ENCODE results near the gene NDUFB10.

Gene NDUFB10

GRCh38 chr16:1968146-1968953 is 9.0 kb downstream of the NDUFB10 start:
- DNase-seq: no peak
- Histone ChIP-seq H2AK5ac (ENCODE audit: low read length) (no peak overlapping the region), H3K4ac (ENCODE audit: low read depth, low read length) (no peak overlapping the region), H2BK120ac (ENCODE audit: insufficient read depth, low read length, poor library complexity) (no peak overlapping the region), H4K8ac (ENCODE audit: low read depth, low read length) (no peak overlapping the region), H3K36me3 (ENCODE audit: control insufficient read depth in 1 of 2, insufficient read depth in 2 of 2, low read length in 2 of 2) (peaks cover 6% of the 10 kb centered on the region in 2 experiments), H3K4me1 (ENCODE audit: control insufficient read depth in 1 of 2, insufficient read depth in 2 of 2, low read length in 2 of 2) (peaks cover 16 to 18% of the 10 kb centered on the region in 2 experiments), H2BK5ac (ENCODE audit: low read depth, low read length, poor library complexity) (no peak overlapping the region), H4K91ac (ENCODE audit: low read depth, low read length) (no peak overlapping the region), H3K4me3 (ENCODE audit: low read depth, low read length) (no peak overlapping the region), H3K9me3 (ENCODE audit: insufficient read depth, low read depth, low read length) (no peaks in the 10 kb centered on the region), H3K9ac (ENCODE audit: low read length) (no peak overlapping the region), H2AFZ (ENCODE audit: insufficient read depth, low read length, poor library complexity) (no peak overlapping the region), H3K27me3 (ENCODE audit: insufficient read depth, low read length) (no peaks in the 10 kb centered on the region), H3K4me2 (ENCODE audit: low read length) (no peak overlapping the region), H3K18ac (ENCODE audit: low read length) (no peak overlapping the region), H3K79me2 (ENCODE audit: control insufficient read depth, insufficient read depth, low read length, poor library complexity) (peaks cover 29% of the 10 kb centered on the region), H3K14ac (ENCODE audit: low read length) (no peak overlapping the region), H3K27ac (ENCODE audit: low read depth, low read length) (no peak overlapping the region), H2BK12ac (ENCODE audit: low read length) (no peak overlapping the region), H3K79me1 (ENCODE audit: low read length) (peaks cover 15% of the 10 kb centered on the region), H4K12ac (ENCODE audit: low read depth, low read length) (no peak overlapping the region), H3K23ac (ENCODE audit: low read length) (no peak overlapping the region)
- no CpG with 5 or more reads among the region's 41 CpGs for WGBS (ENCODE audit: extremely low coverage, insufficient coverage, insufficient read length)

DNA sequence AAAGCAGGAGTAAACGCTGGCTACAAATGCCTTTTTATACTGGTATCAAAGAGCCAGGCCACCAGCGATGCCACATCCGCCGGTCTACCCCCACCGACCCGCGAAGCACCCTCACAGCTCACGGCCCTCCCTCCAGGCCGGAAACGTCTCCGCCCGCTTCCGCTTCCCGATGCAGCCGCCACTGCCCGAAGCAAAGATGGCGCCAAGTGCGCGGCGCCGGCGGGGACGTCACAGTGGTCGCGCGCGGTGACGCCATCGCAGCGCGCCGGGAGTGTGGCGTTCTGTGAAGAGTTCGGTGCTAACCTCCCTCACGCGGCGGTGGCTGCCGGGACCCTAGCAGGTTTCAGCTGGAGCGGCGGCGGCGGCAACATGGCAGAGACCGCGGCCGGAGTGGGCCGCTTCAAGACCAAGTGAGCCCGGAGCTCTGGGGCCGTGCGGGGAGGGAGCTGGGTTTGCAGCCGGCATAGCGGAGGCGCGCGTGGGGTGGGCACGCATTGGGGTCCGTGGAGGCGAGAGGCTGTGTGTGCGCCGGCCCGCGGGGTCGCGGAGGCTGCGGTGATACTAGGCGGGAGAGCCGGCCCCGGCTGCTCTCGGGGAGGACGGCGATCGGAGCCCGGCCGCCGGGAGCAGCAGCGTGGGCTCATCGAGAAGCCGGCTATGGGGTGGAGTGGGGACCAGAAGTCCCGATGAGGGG is 12.6 kb downstream of the NDUFB10 start, which contains the start of gene TBL3:
TBL3 (plus strand) TSS at position 258 of the 694 bp plus-strand sequence; CDS start at position 370, 112 bp downstream.
- Histone ChIP-seq H3K9me3 (ENCODE audit: insufficient read depth, low read depth, low read length) (no peaks in the 10 kb centered on the region), H2BK120ac (ENCODE audit: insufficient read depth, low read length, poor library complexity) (peak within 1 kb of the TSS; percentile 57), H3K14ac (ENCODE audit: low read length) (peak within 1 kb of the TSS; percentile 84), H3K27me3 (ENCODE audit: insufficient read depth, low read length) (no peaks in the 10 kb centered on the region), H2AFZ (ENCODE audit: insufficient read depth, low read length, poor library complexity) (peak within 1 kb of the TSS; percentile 46), H4K91ac (ENCODE audit: low read depth, low read length) (peak within 1 kb of the TSS; percentile 89), H3K4me2 (ENCODE audit: low read length) (peak within 1 kb of the TSS; percentile 92), H3K4me3 (ENCODE audit: low read depth, low read length) (peak within 1 kb of the TSS; percentile 90), H3K4me1 (ENCODE audit: control insufficient read depth in 1 of 2, insufficient read depth in 2 of 2, low read length in 2 of 2) (peaks cover 10 to 11% of the 10 kb centered on the region in 2 experiments), H3K4ac (ENCODE audit: low read depth, low read length) (peak within 1 kb of the TSS; percentile 76), H3K23ac (ENCODE audit: low read length) (no peak within 1 kb of the TSS), H4K8ac (ENCODE audit: low read depth, low read length) (peak within 1 kb of the TSS; percentile 97), H3K18ac (ENCODE audit: low read length) (peak within 1 kb of the TSS; percentile 84), H2BK5ac (ENCODE audit: low read depth, low read length, poor library complexity) (peak within 1 kb of the TSS; percentile 37), H3K79me2 (ENCODE audit: control insufficient read depth, insufficient read depth, low read length, poor library complexity) (peaks cover 11% of the 10 kb centered on the region), H3K79me1 (ENCODE audit: low read length) (peaks cover 7% of the 10 kb centered on the region), H4K12ac (ENCODE audit: low read depth, low read length) (peak within 1 kb of the TSS; percentile 94), H3K9ac (ENCODE audit: low read length) (peak within 1 kb of the TSS; percentile 89), H3K27ac (ENCODE audit: low read depth, low read length) (peak within 1 kb of the TSS; percentile 67), H3K36me3 (ENCODE audit: control insufficient read depth in 1 of 2, insufficient read depth in 2 of 2, low read length in 2 of 2) (peaks cover 29% of the 10 kb centered on the region in 2 experiments), H2AK5ac (ENCODE audit: low read length) (peak within 1 kb of the TSS; percentile 80), H2BK12ac (ENCODE audit: low read length) (no peak within 1 kb of the TSS)
- DNase-seq: peak; percentile 92 to 99
- WGBS (ENCODE audit: extremely low coverage, insufficient coverage, insufficient read length): no CpG with 5 or more reads among the region's 78 CpGs

DNA sequence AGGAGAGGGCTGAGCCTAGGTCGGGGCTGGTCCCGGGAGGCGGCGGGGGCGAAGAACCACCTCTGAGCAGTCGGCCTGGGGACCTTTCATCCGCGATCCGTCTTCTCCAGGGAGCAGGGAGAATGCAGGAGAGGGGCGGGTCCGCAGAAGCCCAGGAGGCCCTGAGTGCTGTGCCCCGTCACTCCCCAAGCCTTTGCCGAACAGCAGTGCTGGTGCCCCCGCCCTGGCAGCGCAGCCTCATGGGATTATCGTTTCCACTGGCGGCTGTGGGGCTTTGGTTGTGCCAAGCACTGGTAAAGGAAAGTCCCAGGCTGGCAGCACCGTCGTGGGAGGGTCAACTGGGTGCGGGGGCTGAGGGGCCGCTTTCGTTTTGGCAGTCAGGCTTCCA is 13.1 kb downstream of the NDUFB10 start:
- peak overlapping the region; percentile 37 for H2BK5ac ChIP-seq (ENCODE audit: low read depth, low read length, poor library complexity)
- H2BK12ac ChIP-seq (ENCODE audit: low read length): no peak overlapping the region
- no peak overlapping the region for H3K27ac ChIP-seq (ENCODE audit: low read depth, low read length)
- peak overlapping the region; percentile 92 for H3K4me2 ChIP-seq (ENCODE audit: low read length)
- H3K27me3 ChIP-seq (ENCODE audit: insufficient read depth, low read length): no peaks in the 10 kb centered on the region
- peak overlapping the region; percentile 8 for H2BK120ac ChIP-seq (ENCODE audit: insufficient read depth, low read length, poor library complexity)
- peak overlapping the region; percentile 89 for H3K9ac ChIP-seq (ENCODE audit: low read length)
- no peak overlapping the region for H3K23ac ChIP-seq (ENCODE audit: low read length)
- peak overlapping the region; percentile 90 for H3K4me3 ChIP-seq (ENCODE audit: low read depth, low read length)
- peak; percentile 24 to 27 for DNase-seq
- H2AK5ac ChIP-seq (ENCODE audit: low read length): peak overlapping the region; percentile 54
- peak overlapping the region; percentile 84 for H3K14ac ChIP-seq (ENCODE audit: low read length)
- H3K18ac ChIP-seq (ENCODE audit: low read length): peak overlapping the region; percentile 63
- peak overlapping the region; percentile 97 for H4K8ac ChIP-seq (ENCODE audit: low read depth, low read length)
- peaks cover 10 to 11% of the 10 kb centered on the region in 2 experiments for H3K4me1 ChIP-seq (ENCODE audit: control insufficient read depth in 1 of 2, insufficient read depth in 2 of 2, low read length in 2 of 2)
- peak overlapping the region; percentile 87 for H4K91ac ChIP-seq (ENCODE audit: low read depth, low read length)
- no peaks in the 10 kb centered on the region for H3K9me3 ChIP-seq (ENCODE audit: insufficient read depth, low read depth, low read length)
- peaks cover 34% of the 10 kb centered on the region in 2 experiments for H3K36me3 ChIP-seq (ENCODE audit: control insufficient read depth in 1 of 2, insufficient read depth in 2 of 2, low read length in 2 of 2)
- no CpG with 5 or more reads among the region's 22 CpGs for WGBS (ENCODE audit: extremely low coverage, insufficient coverage, insufficient read length)
- H4K12ac ChIP-seq (ENCODE audit: low read depth, low read length): peak overlapping the region; percentile 87
- H3K79me1 ChIP-seq (ENCODE audit: low read length): peaks cover 7% of the 10 kb centered on the region
- peaks cover 11% of the 10 kb centered on the region for H3K79me2 ChIP-seq (ENCODE audit: control insufficient read depth, insufficient read depth, low read length, poor library complexity)
- H2AFZ ChIP-seq (ENCODE audit: insufficient read depth, low read length, poor library complexity): peak overlapping the region; percentile 46
- H3K4ac ChIP-seq (ENCODE audit: low read depth, low read length): peak overlapping the region; percentile 76

- H3K4me3 ChIP-seq (ENCODE audit: low read depth, low read length): no peak overlapping the region
- H4K12ac ChIP-seq (ENCODE audit: low read depth, low read length): no peak overlapping the region
- no peak overlapping the region for H4K8ac ChIP-seq (ENCODE audit: low read depth, low read length)
- H3K18ac ChIP-seq (ENCODE audit: low read length): peak overlapping the region; percentile 18
- no peak overlapping the region for H2AFZ ChIP-seq (ENCODE audit: insufficient read depth, low read length, poor library complexity)
- no peak overlapping the region for H2BK12ac ChIP-seq (ENCODE audit: low read length)
- no peaks in the 10 kb centered on the region for H3K9me3 ChIP-seq (ENCODE audit: insufficient read depth, low read depth, low read length)
- H3K27ac ChIP-seq (ENCODE audit: low read depth, low read length): no peak overlapping the region
- H4K91ac ChIP-seq (ENCODE audit: low read depth, low read length): no peak overlapping the region
- H3K36me3 ChIP-seq (ENCODE audit: control insufficient read depth in 1 of 2, insufficient read depth in 2 of 2, low read length in 2 of 2): peaks cover 44 to 45% of the 10 kb centered on the region in 2 experiments
- WGBS (ENCODE audit: extremely low coverage, insufficient coverage, insufficient read length): no CpG with 5 or more reads among the region's 16 CpGs
- no peak overlapping the region for H2AK5ac ChIP-seq (ENCODE audit: low read length)
- peaks cover 10 to 12% of the 10 kb centered on the region in 2 experiments for H3K4me1 ChIP-seq (ENCODE audit: control insufficient read depth in 1 of 2, insufficient read depth in 2 of 2, low read length in 2 of 2)
- H3K79me1 ChIP-seq (ENCODE audit: low read length): peaks cover 7% of the 10 kb centered on the region
- no peak overlapping the region for H3K14ac ChIP-seq (ENCODE audit: low read length)
- H3K4me2 ChIP-seq (ENCODE audit: low read length): no peak overlapping the region
- H3K4ac ChIP-seq (ENCODE audit: low read depth, low read length): no peak overlapping the region
- peaks cover 11% of the 10 kb centered on the region for H3K79me2 ChIP-seq (ENCODE audit: control insufficient read depth, insufficient read depth, low read length, poor library complexity)
- no peak overlapping the region for H3K23ac ChIP-seq (ENCODE audit: low read length)
- no peak overlapping the region for H2BK5ac ChIP-seq (ENCODE audit: low read depth, low read length, poor library complexity)
- DNase-seq: no peak
- no peak overlapping the region for H3K9ac ChIP-seq (ENCODE audit: low read length)
- no peak overlapping the region for H2BK120ac ChIP-seq (ENCODE audit: insufficient read depth, low read length, poor library complexity)
- no peaks in the 10 kb centered on the region for H3K27me3 ChIP-seq (ENCODE audit: insufficient read depth, low read length)
Measured at GRCh38 chr16:1973461-1974156, 14.3 kb downstream of the NDUFB10 start.
